ENCODE data around the gene INKA1. TPM values are rescaled to one million over a fixed set of nuclear protein-coding genes. Genes with fewer than 3 reads are reported as not detected.
"Not testable (repeated sequence)": the region's sequence is repeated elsewhere in the genome, so short reads cannot be mapped to it uniquely, and the experiment has no call there.

The INKA1 gene
- total RNA-seq, 2 experiments from 2014 or later = 1.3 to 2.3 TPM

DNA sequence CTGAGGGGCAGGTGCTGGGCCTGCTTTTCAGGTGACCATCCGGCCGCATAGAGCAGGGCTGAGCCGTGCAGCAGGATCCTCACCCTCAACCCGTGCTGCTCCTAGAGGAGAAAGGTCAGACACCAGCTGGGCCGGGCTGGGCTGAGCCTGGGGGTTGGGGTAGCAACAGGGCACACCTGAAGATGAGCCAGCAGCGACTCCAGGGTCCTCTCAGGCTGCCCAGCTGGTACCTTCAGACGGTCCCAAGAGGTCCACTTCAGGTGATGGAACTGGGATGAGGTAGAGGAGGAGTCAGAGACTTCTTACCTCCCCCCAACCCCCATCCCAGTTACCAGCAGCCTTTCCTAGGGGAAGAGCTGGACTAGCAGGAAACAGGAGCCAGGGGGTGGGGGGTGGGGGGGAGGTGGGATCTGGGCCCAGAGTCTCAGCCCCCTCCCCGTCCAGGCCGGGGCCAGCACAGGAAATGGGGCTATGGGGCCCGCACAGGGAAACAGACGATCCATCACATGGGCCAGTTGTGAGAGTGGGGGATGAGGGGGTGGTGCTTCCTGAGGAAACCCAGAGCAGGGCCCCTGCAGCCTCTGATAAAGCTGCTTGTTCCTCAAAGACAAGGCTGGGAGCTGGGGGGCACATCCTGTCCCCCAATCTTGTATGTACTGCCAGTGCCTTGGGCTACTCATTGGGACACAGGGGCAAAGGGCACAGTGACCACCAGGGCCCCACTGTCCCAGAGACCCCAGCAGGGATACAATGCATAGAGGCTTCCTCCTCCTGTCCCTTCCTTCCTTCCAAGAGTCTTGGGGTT is 3.0 kb downstream of the INKA1 start:
- Mint-ChIP-seq H3K9me3 (no peaks in the 10 kb centered on the region), H3K27me3 (peaks cover 14% of the 10 kb centered on the region), H3K4me1 (peaks cover 57% of the 10 kb centered on the region), H3K36me3 (peaks cover 16% of the 10 kb centered on the region), H3K27ac (peak overlapping the region; percentile 87), H3K4me3 (peak overlapping the region; percentile 64)
- ATAC-seq (ENCODE audit: low read depth) = peak; percentile 39
- DNase-seq = peak; percentile 55
- POLR2A ChIA-PET = interaction anchor here (0.5 to 6.5 kb wide), 6 partner anchors 8 to 798 kb away, joined by 3 to 72 read pairs (median 3); partner anchors contain the start of genes IP6K1 and UBA7

DNA sequence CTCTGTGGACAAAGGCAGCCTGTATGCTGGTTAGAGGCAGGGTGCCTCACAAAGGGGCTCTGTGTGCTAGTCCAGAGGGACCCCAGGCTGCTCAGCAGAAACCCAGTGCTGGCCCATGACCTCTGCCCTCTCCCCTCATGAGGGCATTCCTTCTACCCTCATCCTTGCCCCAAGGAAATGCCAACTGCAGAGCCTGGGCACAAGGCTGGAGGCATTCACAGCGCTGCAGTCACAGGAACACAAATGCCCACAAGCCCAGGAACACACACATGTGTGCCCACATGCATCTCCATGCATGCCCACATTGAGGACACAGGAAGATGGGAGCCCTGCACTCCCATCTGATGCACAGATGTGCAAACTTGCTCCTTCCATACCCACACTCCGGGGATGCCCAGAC is 3.8 kb downstream of the INKA1 start:
- peak overlapping the region; percentile 64 for H3K4me3 Mint-ChIP-seq
- POLR2A ChIA-PET = interaction anchor here (0.5 to 6.5 kb wide), 3 partner anchors 21 to 364 kb away, joined by 3 to 72 read pairs (median 3); partner anchors contain the start of gene IP6K1
- ATAC-seq (ENCODE audit: low read depth) (no peak), DNase-seq (no peak)
- peak overlapping the region; percentile 87 for H3K27ac Mint-ChIP-seq
- H3K27me3 Mint-ChIP-seq = peaks cover 7% of the 10 kb centered on the region
- H3K9me3 Mint-ChIP-seq = no peaks in the 10 kb centered on the region
- H3K36me3 Mint-ChIP-seq = peaks cover 19% of the 10 kb centered on the region
- H3K4me1 Mint-ChIP-seq = peaks cover 58% of the 10 kb centered on the region

DNA sequence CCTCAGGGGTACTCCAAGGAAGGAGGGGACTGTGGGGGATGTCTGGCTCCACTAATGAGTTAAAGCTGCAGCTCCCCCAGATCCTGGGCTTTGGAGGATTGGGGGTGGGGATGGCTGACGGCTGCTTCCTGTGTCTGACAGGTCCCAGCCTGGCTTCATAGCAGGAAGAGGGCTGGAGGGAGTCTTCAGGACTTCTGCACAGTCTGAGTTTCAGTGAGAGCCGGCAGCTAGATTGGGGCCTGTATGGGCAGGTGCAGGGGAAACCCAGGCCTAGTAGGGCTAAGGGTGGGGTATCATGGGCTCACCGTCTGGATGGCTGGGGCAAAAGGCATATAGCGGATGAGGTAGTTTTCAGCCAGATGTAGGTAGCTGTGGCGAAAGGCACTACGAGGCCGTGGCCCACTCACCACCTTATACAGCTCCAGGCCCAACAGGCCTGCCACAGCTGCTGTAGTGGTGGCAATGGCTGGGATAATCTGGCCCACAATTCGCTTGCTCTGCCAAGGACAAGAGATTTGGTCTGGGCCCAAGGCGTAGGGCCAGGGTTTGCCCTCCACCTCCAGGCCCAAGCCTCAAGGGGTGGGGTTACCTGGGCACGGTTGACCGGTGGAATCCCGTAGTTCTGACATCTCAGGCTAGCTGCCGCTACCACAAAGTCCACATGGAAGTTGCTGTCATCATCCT is 4.5 kb downstream of the INKA1 start:
- H3K4me3 Mint-ChIP-seq = peak overlapping the region; percentile 64
- DNase-seq (no peak), ATAC-seq (ENCODE audit: low read depth) (no peak)
- H3K9me3 Mint-ChIP-seq = no peaks in the 10 kb centered on the region
- peak overlapping the region; percentile 87 for H3K27ac Mint-ChIP-seq
- POLR2A ChIA-PET = interaction anchor here (0.6 to 6.5 kb wide), 6 partner anchors 9 to 132 kb away, joined by 3 to 72 read pairs (median 3); partner anchors contain the start of gene RBM6
- H3K36me3 Mint-ChIP-seq = peaks cover 23% of the 10 kb centered on the region
- H3K27me3 Mint-ChIP-seq = no peaks in the 10 kb centered on the region
- H3K4me1 Mint-ChIP-seq = peaks cover 56% of the 10 kb centered on the region

DNA sequence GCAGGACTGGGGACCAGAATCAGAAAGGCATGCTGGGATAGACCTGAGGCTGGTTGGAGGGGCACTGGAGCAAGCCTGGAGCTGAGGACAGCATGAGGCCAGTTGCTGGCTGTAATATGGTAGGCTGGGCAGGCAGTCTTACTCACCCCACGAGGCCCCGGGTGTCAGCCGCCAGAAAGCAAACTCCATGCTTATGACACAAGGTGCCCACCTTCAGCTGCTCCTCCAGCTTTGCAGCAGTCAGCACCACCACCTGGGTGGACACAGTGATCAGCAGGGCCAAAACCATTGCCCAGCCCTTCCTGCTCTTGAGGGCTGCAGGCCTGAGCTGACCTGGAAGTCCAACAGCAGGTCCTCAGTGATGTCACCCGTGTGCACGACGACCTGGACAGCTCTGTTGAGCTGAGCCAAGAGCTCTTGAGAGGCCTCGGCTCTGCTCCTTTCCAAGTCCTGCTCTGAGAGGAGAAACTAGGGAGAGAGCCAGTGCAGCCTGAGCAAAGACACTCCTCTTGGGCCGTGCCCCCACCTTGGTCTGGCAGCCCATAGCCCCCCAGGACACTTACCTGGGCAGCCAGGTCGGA is 9.9 kb downstream of the INKA1 start:
- POLR2A ChIA-PET = interaction anchor here (0.8 to 3.6 kb wide), 8 partner anchors 10 to 524 kb away, joined by 3 to 65 read pairs (median 4); partner anchors contain the start of genes GMPPB, INKA1 and MON1A
- peak; percentile 6 for ATAC-seq (ENCODE audit: low read depth)
- peak overlapping the region; percentile 99 for H3K4me3 Mint-ChIP-seq
- peaks cover 31% of the 10 kb centered on the region for H3K4me1 Mint-ChIP-seq
- peak overlapping the region; percentile 97 for H3K27ac Mint-ChIP-seq
- H3K27me3 Mint-ChIP-seq = no peaks in the 10 kb centered on the region
- no peaks in the 10 kb centered on the region for H3K9me3 Mint-ChIP-seq
- no peak for DNase-seq
- H3K36me3 Mint-ChIP-seq = peaks cover 21% of the 10 kb centered on the region

DNA sequence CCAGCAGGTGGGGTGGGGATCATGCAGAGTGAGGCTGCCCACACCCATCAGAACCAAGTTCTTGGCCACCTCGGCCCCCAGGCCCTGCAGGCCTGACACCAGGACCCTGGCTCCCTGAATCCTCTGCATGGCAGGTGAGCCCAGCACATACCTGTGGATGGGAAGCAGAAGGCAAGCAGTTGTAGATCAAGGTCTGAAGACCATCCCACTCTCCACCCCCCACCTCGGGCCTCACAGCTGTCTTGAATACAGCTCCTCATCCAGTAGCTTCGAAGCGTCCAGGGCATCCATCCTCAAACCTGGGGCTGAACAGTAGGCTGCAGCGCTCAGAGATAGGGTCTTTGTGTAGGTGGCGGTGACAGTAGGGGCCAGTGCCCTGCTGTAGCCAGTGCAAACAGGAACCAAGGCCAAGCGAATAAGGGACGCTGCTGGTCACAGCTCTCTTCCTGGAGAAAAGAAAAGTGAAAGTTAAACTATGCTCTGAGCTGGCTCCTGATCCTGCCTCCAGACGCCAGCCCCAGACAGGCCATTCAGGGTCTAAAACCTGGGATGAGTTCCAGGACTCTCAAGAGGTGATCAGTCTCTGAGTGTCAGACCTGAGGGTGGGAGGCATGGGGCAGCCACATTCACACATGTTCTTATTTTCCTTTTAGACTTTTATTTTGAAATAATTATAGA is 10.6 kb downstream of the INKA1 start, which contains the start of gene UBA7:
Gene UBA7, minus strand, starts transcription at position 457 of the 678 bp plus-strand sequence. Its CDS starts 166 bp downstream, at position 291.
- Mint-ChIP-seq H3K36me3 (peaks cover 19% of the 10 kb centered on the region), H3K4me1 (peaks cover 24% of the 10 kb centered on the region), H3K4me3 (peak within 1 kb of the TSS; percentile 99), H3K27ac (peak within 1 kb of the TSS; percentile 97), H3K9me3 (no peaks in the 10 kb centered on the region), H3K27me3 (no peaks in the 10 kb centered on the region)
- POLR2A ChIA-PET = interaction anchor here (0.8 to 3.6 kb wide), 10 partner anchors 10 to 524 kb away, joined by 3 to 65 read pairs (median 4); partner anchors contain the start of genes GMPPB, INKA1 and MON1A
- DNase-seq = peak; percentile 61
- ATAC-seq (ENCODE audit: low read depth) = peak; percentile 94

DNA sequence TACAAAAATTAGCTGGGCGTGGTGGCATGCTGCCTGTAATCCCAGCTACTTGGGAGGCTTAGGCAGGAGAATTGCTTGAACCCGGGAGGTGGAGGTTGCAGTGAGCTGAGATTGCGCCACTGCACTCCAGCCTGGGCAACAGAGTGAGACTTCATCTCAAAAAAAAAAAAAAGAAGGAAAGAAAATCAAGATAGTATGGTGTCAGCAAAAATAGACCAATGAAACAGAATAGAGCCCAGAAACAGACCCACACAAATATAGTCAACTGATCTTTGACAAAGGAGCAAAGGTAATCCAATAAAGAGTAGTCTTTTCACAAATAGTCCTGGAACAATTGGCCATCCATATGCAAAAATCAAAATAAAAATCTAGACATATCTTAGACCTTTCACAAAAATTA is 20.1 kb downstream of the INKA1 start:
- H3K9me3 Mint-ChIP-seq; ATAC-seq (ENCODE audit: low read depth); H3K4me3 Mint-ChIP-seq; H3K36me3 Mint-ChIP-seq; DNase-seq; H3K27ac Mint-ChIP-seq; H3K27me3 Mint-ChIP-seq; H3K4me1 Mint-ChIP-seq: not testable (repeated sequence)
- POLR2A ChIA-PET = interaction anchor here (0.7 kb wide), 1 partner anchor 130 kb away, joined by 3 read pairs; no protein-coding TSS in a partner anchor

DNA sequence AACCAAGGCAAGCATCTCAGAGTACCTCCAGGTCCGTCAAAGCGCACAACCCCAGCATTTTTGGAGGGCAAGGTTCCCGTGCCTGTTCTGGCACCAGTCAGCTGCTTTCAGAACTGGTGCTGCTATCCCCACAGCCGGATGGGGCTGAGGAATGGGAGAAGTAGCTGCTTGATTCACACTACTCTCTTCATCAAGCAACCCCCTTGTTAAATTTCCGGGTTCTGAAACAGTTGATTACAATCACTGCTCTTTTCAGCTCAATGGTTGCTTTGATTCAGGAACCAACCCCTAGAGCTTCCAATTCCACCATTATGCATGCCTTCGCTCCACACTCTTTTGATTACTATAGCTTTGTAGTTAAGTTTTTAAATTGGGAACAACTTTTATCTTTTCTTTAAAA is 23.0 kb downstream of the INKA1 start:
- Mint-ChIP-seq H3K36me3 (peaks cover 5% of the 10 kb centered on the region), H3K9me3 (no peaks in the 10 kb centered on the region), H3K4me1 (no peaks in the 10 kb centered on the region), H3K27ac (no peak overlapping the region), H3K27me3 (no peaks in the 10 kb centered on the region), H3K4me3 (no peak overlapping the region)
- POLR2A ChIA-PET = interaction anchor here (0.7 to 2.3 kb wide), 2 partner anchors 22 to 124 kb away, joined by 4 to 9 read pairs; partner anchors contain the start of gene INKA1
- ATAC-seq (ENCODE audit: low read depth) (no peak), DNase-seq (no peak)

DNA sequence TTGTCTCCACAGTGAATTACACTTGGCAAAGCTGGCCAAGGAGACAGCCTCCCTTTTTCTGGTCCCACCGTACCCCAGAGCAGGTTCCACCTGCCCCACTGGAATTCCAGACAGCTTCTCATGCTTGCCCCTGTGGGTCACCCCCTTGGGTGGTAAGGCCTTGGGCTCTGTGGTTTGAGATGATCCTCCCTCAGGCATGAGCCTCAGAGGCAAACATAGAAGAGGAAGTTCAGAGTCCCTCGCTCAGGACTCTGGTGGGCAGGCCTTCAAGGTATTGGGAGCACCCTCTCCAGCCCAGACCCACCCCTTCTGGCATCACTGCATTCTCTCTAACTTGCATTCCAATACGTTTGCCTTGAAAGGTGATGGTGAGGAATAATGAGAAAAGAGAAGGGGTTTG is 28.3 kb downstream of the INKA1 start:
- no peak overlapping the region for H3K4me3 Mint-ChIP-seq
- H3K9me3 Mint-ChIP-seq = no peaks in the 10 kb centered on the region
- no peaks in the 10 kb centered on the region for H3K27me3 Mint-ChIP-seq
- H3K36me3 Mint-ChIP-seq = peaks cover 15% of the 10 kb centered on the region
- ATAC-seq (ENCODE audit: low read depth) = no peak
- no peak for DNase-seq
- H3K4me1 Mint-ChIP-seq = no peaks in the 10 kb centered on the region
- H3K27ac Mint-ChIP-seq = no peak overlapping the region
- POLR2A ChIA-PET = interaction anchor here (0.6 kb wide), 1 partner anchor 105 kb away, joined by 3 read pairs; no protein-coding TSS in a partner anchor

DNA sequence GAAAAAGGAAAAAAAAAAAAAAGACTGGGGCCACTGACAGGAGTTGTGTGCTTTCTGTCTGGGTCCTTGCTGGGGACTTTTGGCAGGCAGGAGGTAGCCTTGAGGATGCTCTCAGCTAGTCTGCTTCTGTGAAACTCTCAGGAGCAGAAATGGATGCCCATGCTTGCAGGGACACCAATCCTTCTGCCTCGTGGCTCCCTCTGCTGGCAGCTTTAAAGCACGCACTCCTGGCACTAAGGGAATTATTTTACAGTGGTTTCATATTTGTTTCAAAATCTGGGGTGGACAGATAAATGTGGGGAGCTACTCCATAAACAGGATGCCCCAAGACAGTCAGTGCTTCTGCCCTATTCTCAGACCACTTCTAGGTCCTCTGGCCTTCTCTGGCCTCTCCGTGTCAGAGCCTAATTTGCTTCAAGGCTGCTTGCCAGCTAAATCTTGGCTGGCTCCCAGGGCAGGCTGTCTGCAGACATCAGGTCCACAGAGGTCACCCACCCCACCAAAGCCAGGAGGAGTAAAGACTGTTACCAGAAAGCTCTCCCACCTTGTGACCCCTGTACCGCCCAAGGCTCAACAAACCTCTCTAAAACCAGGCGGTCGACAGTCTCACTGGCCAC is 36.2 kb downstream of the INKA1 start:
- Mint-ChIP-seq H3K36me3 (peaks cover 12% of the 10 kb centered on the region), H3K4me3 (no peak overlapping the region), H3K9me3 (no peaks in the 10 kb centered on the region), H3K4me1 (peaks cover 1% of the 10 kb centered on the region), H3K27ac (no peak overlapping the region), H3K27me3 (no peaks in the 10 kb centered on the region)
- ATAC-seq (ENCODE audit: low read depth) (peak; percentile 79), DNase-seq (peak; percentile 77)
- POLR2A ChIA-PET = interaction anchor here (0.6 to 7.2 kb wide), 8 partner anchors 26 to 428 kb away, joined by 3 to 72 read pairs (median 4); partner anchors contain the start of genes AMIGO3, INKA1, RHOA and UBA7

DNA sequence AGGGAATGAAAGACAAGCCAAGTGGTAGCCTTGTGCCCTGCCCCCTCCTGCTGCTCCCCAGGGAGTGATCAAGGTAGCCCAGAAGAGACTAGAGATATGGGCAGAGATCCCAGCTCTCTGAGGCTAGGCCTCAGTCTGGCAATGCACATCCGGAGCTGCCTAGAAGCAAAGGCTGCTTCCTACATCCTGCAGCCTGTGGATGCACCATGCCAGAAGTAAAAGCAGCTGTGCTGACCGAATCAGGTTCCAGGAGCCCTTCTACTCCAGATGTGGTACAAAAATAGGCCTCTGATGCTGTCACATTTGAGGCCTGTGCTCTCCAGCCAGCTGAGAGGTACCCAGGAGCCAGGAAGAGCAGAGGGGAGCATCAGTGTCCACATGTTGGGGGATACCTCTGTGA is 37.3 kb downstream of the INKA1 start:
- Mint-ChIP-seq H3K4me3 (no peak overlapping the region), H3K36me3 (peaks cover 6% of the 10 kb centered on the region), H3K4me1 (peaks cover 1% of the 10 kb centered on the region), H3K9me3 (no peaks in the 10 kb centered on the region), H3K27ac (no peak overlapping the region), H3K27me3 (no peaks in the 10 kb centered on the region)
- ATAC-seq (ENCODE audit: low read depth) (no peak), DNase-seq (no peak)
- POLR2A ChIA-PET = interaction anchor here (7.2 kb wide), 1 partner anchor 36 kb away, joined by 72 read pairs; the partner anchor contains the start of gene INKA1

DNA sequence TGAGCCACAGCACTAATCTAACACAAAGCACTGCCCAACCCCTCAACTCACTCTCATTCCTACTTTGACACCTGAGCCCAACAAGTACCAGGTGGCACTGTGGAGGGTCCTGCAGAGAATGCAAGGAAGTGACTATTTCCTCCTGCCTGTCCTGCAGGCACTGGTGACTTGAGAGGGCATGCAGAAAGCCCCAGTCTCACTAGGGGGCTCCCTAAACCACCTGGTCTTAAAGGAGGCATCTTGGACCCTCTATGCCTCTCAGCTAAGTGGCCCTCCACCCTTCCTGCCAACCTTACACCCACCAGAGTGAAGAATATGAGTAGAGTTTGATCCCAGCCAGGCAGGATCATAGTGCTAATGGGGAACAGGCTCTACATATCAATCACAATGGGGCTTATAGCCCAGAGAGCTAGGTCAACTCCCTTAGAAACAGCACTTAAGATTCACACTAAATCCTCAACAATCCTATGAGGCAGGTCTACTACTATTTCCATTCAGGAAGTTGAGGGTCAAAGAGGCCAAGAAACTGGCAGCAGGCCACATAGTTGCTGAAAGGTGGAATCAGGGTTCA is 38.1 kb downstream of the INKA1 start:
- H3K36me3 Mint-ChIP-seq = peaks cover 8% of the 10 kb centered on the region
- peak; percentile 48 for ATAC-seq (ENCODE audit: low read depth)
- no peak overlapping the region for H3K4me3 Mint-ChIP-seq

More for the DNA sequence above, 38.1 kb downstream of the INKA1 start:
- H3K4me1 Mint-ChIP-seq = peaks cover 1% of the 10 kb centered on the region
- POLR2A ChIA-PET = interaction anchor here (1.0 to 7.2 kb wide), 2 partner anchors 28 to 37 kb away, joined by 3 to 72 read pairs; partner anchors contain the start of genes INKA1 and UBA7
- no peak overlapping the region for H3K27ac Mint-ChIP-seq
- H3K9me3 Mint-ChIP-seq = no peaks in the 10 kb centered on the region
- no peaks in the 10 kb centered on the region for H3K27me3 Mint-ChIP-seq
- no peak for DNase-seq

Data from activated naive CD8-positive, alpha-beta T cell treated with anti-CD3 and anti-CD28 coated beads, Interleukin-2, amount 10 ng/mL, durations not matched to agents 7 days and 5 days (primary cell).